Liver (tissue), 3 donors: ENCODE results near the gene ADORA2B.

ENCODE experiments used
- EGR1 ChIP-seq, 2 donors: IDR thresholded peaks; 2 replicates each; pipeline ENCODE4 v1.6.1; 2016 to 2018; ENCODE audit warnings: antibody characterized with exemption in 2 of 2, low read depth in 2 of 2
- FOXA1 ChIP-seq: IDR thresholded peaks from 2 replicates; pipeline ENCODE4 v1.6.1; 2016; ENCODE audit warnings: antibody characterized with exemption
- TF ChIP-seq, protein P1 (sequence below): fragments of 150-350 bp; IDR thresholded peaks from 2 replicates; pipeline ENCODE4 v1.5.1; 2017; ENCODE audit warnings: improper control_type of control experiment, low read depth, low read length; ENCODE audit not compliant: missing input control
- donor health status: healthy.
- donor health status: healthy.

DNA sequence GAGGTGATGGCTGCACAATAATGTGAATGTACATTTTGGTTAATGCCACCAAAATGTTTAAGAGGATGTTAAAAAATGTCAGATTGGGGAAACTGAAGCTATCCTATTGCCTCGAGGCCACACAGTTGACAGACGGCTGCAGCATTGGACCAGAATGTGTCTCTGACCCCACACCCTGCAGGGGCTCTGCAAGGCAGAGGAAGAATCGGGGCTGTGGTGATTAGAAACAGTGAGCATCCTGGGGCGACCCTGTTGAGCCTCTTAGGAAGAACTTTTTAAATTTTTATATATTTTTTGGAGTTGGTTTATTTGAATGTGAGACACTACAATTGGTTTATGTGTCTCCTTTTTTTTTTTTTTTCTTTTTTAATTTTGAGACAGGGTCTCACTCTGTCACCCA lies 15.0 kb upstream of the ADORA2B start:
- TF ChIP-seq, protein P1, sequence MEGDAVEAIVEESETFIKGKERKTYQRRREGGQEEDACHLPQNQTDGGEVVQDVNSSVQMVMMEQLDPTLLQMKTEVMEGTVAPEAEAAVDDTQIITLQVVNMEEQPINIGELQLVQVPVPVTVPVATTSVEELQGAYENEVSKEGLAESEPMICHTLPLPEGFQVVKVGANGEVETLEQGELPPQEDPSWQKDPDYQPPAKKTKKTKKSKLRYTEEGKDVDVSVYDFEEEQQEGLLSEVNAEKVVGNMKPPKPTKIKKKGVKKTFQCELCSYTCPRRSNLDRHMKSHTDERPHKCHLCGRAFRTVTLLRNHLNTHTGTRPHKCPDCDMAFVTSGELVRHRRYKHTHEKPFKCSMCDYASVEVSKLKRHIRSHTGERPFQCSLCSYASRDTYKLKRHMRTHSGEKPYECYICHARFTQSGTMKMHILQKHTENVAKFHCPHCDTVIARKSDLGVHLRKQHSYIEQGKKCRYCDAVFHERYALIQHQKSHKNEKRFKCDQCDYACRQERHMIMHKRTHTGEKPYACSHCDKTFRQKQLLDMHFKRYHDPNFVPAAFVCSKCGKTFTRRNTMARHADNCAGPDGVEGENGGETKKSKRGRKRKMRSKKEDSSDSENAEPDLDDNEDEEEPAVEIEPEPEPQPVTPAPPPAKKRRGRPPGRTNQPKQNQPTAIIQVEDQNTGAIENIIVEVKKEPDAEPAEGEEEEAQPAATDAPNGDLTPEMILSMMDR, result no peak
- TF ChIP-seq FOXA1 (no peak), EGR1 (IDR thresholded peaks at IDR 0.05; ENCODE audit: low read depth in 2 of 2) (no peak)
